Measurements from ENCODE around the gene DTNB.

The DTNB gene

GRCh38 chr2:25368660-25369059 is 304.7 kb downstream of the DTNB start:
- H3K9me3 ChIP-seq (ENCODE audit: insufficient read depth, low read depth, low read length), result no peaks in the 10 kb centered on the region
- H3K4me3 ChIP-seq (ENCODE audit: low read length), result no peak overlapping the region
- H3K36me3 ChIP-seq (ENCODE audit: insufficient read depth, low read depth, low read length), result no peaks in the 10 kb centered on the region
- H3K27me3 ChIP-seq (ENCODE audit: insufficient read depth, low read length), result peaks cover 45% of the 10 kb centered on the region
- no peak overlapping the region for H3K27ac ChIP-seq (ENCODE audit: low read length)
- H3K9ac ChIP-seq (ENCODE audit: low read depth, low read length), result no peak overlapping the region
- H3K4me1 ChIP-seq (ENCODE audit: insufficient read depth, low read length), result no peaks in the 10 kb centered on the region

GRCh38 chr2:25367296-25367695 is 306.1 kb downstream of the DTNB start:
- Histone ChIP-seq H3K4me1 (ENCODE audit: insufficient read depth, low read length) (no peaks in the 10 kb centered on the region; the same call in 1 of the 2 replicates), H3K9ac (ENCODE audit: low read depth, low read length) (no peak overlapping the region), H3K27me3 (ENCODE audit: insufficient read depth, low read length) (peaks cover 58% of the 10 kb centered on the region), H3K4me3 (ENCODE audit: low read length) (no peak overlapping the region), H3K27ac (ENCODE audit: low read length) (no peak overlapping the region), H3K36me3 (ENCODE audit: insufficient read depth, low read depth, low read length) (no peaks in the 10 kb centered on the region), H3K9me3 (ENCODE audit: insufficient read depth, low read depth, low read length) (no peaks in the 10 kb centered on the region)

- Histone ChIP-seq H3K9me3 (ENCODE audit: insufficient read depth, low read depth, low read length) (no peaks in the 10 kb centered on the region), H3K4me3 (ENCODE audit: low read length) (no peak overlapping the region), H3K27ac (ENCODE audit: low read length) (no peak overlapping the region), H3K36me3 (ENCODE audit: insufficient read depth, low read depth, low read length) (no peaks in the 10 kb centered on the region), H3K9ac (ENCODE audit: low read depth, low read length) (no peak overlapping the region), H3K27me3 (ENCODE audit: insufficient read depth, low read length) (peaks cover 63% of the 10 kb centered on the region), H3K4me1 (ENCODE audit: insufficient read depth, low read length) (no peaks in the 10 kb centered on the region; the same call in 1 of the 2 replicates)
Measured at GRCh38 chr2:25366629-25367028, 306.7 kb downstream of the DTNB start.

- no peaks in the 10 kb centered on the region for H3K9me3 ChIP-seq (ENCODE audit: insufficient read depth, low read depth, low read length)
- H3K9ac ChIP-seq (ENCODE audit: low read depth, low read length), result no peak overlapping the region
- peaks cover 72% of the 10 kb centered on the region for H3K27me3 ChIP-seq (ENCODE audit: insufficient read depth, low read length)
- no peak overlapping the region for H3K4me3 ChIP-seq (ENCODE audit: low read length)
- no peaks in the 10 kb centered on the region for H3K36me3 ChIP-seq (ENCODE audit: insufficient read depth, low read depth, low read length)
- H3K4me1 ChIP-seq (ENCODE audit: insufficient read depth, low read length), result no peaks in the 10 kb centered on the region; the same call in 1 of the 2 replicates
- H3K27ac ChIP-seq (ENCODE audit: low read length), result no peak overlapping the region
Measured at GRCh38 chr2:25365241-25365640, 308.1 kb downstream of the DTNB start.

- Histone ChIP-seq H3K36me3 (ENCODE audit: insufficient read depth, low read depth, low read length) (no peaks in the 10 kb centered on the region), H3K9me3 (ENCODE audit: insufficient read depth, low read depth, low read length) (no peaks in the 10 kb centered on the region), H3K9ac (ENCODE audit: low read depth, low read length) (no peak overlapping the region), H3K4me3 (ENCODE audit: low read length) (no peak overlapping the region), H3K27ac (ENCODE audit: low read length) (no peak overlapping the region), H3K4me1 (ENCODE audit: insufficient read depth, low read length) (no peaks in the 10 kb centered on the region; the same call in 1 of the 2 replicates), H3K27me3 (ENCODE audit: insufficient read depth, low read length) (peaks cover 74% of the 10 kb centered on the region)
Measured at GRCh38 chr2:25363733-25364132, 309.6 kb downstream of the DTNB start.

- no peak overlapping the region for H3K9ac ChIP-seq (ENCODE audit: low read depth, low read length)
- H3K36me3 ChIP-seq (ENCODE audit: insufficient read depth, low read depth, low read length), result no peaks in the 10 kb centered on the region
- H3K9me3 ChIP-seq (ENCODE audit: insufficient read depth, low read depth, low read length), result no peaks in the 10 kb centered on the region
- no peaks in the 10 kb centered on the region; the same call in 1 of the 2 replicates for H3K4me1 ChIP-seq (ENCODE audit: insufficient read depth, low read length)
- no peak overlapping the region for H3K27ac ChIP-seq (ENCODE audit: low read length)
- H3K4me3 ChIP-seq (ENCODE audit: low read length), result 0 out of 2 replicates have a peak overlapping the region, but pooled peaks have one; percentile 19
- H3K27me3 ChIP-seq (ENCODE audit: insufficient read depth, low read length), result peaks cover 70% of the 10 kb centered on the region
Measured at GRCh38 chr2:25362434-25363145, 310.8 kb downstream of the DTNB start.

GRCh38 chr2:25362049-25362433 is 311.3 kb downstream of the DTNB start:
- Histone ChIP-seq H3K9ac (ENCODE audit: low read depth, low read length) (no peak overlapping the region), H3K27me3 (ENCODE audit: insufficient read depth, low read length) (peaks cover 66% of the 10 kb centered on the region), H3K4me1 (ENCODE audit: insufficient read depth, low read length) (no peaks in the 10 kb centered on the region; the same call in 1 of the 2 replicates), H3K27ac (ENCODE audit: low read length) (no peak overlapping the region), H3K9me3 (ENCODE audit: insufficient read depth, low read depth, low read length) (no peaks in the 10 kb centered on the region), H3K4me3 (ENCODE audit: low read length) (peak overlapping the region; percentile 46; the same call in 1 of the 2 replicates), H3K36me3 (ENCODE audit: insufficient read depth, low read depth, low read length) (no peaks in the 10 kb centered on the region)

GRCh38 chr2:25361261-25362048 is 311.9 kb downstream of the DTNB start:
- Histone ChIP-seq H3K4me3 (ENCODE audit: low read length) (peak overlapping the region; percentile 46; the same call in 1 of the 2 replicates), H3K9me3 (ENCODE audit: insufficient read depth, low read depth, low read length) (no peaks in the 10 kb centered on the region), H3K4me1 (ENCODE audit: insufficient read depth, low read length) (no peaks in the 10 kb centered on the region; the same call in 1 of the 2 replicates), H3K9ac (ENCODE audit: low read depth, low read length) (no peak overlapping the region), H3K27me3 (ENCODE audit: insufficient read depth, low read length) (peaks cover 66% of the 10 kb centered on the region), H3K36me3 (ENCODE audit: insufficient read depth, low read depth, low read length) (no peaks in the 10 kb centered on the region), H3K27ac (ENCODE audit: low read length) (no peak overlapping the region)

GRCh38 chr2:25358836-25359235 is 314.5 kb downstream of the DTNB start:
- Histone ChIP-seq H3K36me3 (ENCODE audit: insufficient read depth, low read depth, low read length) (no peaks in the 10 kb centered on the region), H3K4me1 (ENCODE audit: insufficient read depth, low read length) (no peaks in the 10 kb centered on the region; the same call in 1 of the 2 replicates), H3K9ac (ENCODE audit: low read depth, low read length) (no peak overlapping the region), H3K27ac (ENCODE audit: low read length) (no peak overlapping the region), H3K4me3 (ENCODE audit: low read length) (no peak overlapping the region), H3K9me3 (ENCODE audit: insufficient read depth, low read depth, low read length) (no peaks in the 10 kb centered on the region), H3K27me3 (ENCODE audit: insufficient read depth, low read length) (peaks cover 48% of the 10 kb centered on the region)

GRCh38 chr2:25358249-25358815 is 315.0 kb downstream of the DTNB start:
- Histone ChIP-seq H3K9ac (ENCODE audit: low read depth, low read length) (no peak overlapping the region), H3K9me3 (ENCODE audit: insufficient read depth, low read depth, low read length) (no peaks in the 10 kb centered on the region), H3K4me1 (ENCODE audit: insufficient read depth, low read length) (no peaks in the 10 kb centered on the region; the same call in 1 of the 2 replicates), H3K36me3 (ENCODE audit: insufficient read depth, low read depth, low read length) (no peaks in the 10 kb centered on the region), H3K4me3 (ENCODE audit: low read length) (no peak overlapping the region), H3K27me3 (ENCODE audit: insufficient read depth, low read length) (peaks cover 43% of the 10 kb centered on the region), H3K27ac (ENCODE audit: low read length) (no peak overlapping the region)

GRCh38 chr2:25356088-25356487 is 317.3 kb downstream of the DTNB start:
- no peak overlapping the region for H3K27ac ChIP-seq (ENCODE audit: low read length)
- H3K36me3 ChIP-seq (ENCODE audit: insufficient read depth, low read depth, low read length), result no peaks in the 10 kb centered on the region
- H3K9me3 ChIP-seq (ENCODE audit: insufficient read depth, low read depth, low read length), result no peaks in the 10 kb centered on the region
- no peak overlapping the region for H3K9ac ChIP-seq (ENCODE audit: low read depth, low read length)
- peaks cover 24% of the 10 kb centered on the region for H3K27me3 ChIP-seq (ENCODE audit: insufficient read depth, low read length)
- no peak overlapping the region for H3K4me3 ChIP-seq (ENCODE audit: low read length)
- no peaks in the 10 kb centered on the region for H3K4me1 ChIP-seq (ENCODE audit: insufficient read depth, low read length)

Data from iPS-20b (cell line).